ENCODE results near the gene KCNB1. TPM values are rescaled to one million over a fixed set of nuclear protein-coding genes. Genes with fewer than 3 reads are reported as not detected.

Gene KCNB1
- total and polyA plus RNA-seq, 2 donors = 3.5 to 7.6 TPM

DNA sequence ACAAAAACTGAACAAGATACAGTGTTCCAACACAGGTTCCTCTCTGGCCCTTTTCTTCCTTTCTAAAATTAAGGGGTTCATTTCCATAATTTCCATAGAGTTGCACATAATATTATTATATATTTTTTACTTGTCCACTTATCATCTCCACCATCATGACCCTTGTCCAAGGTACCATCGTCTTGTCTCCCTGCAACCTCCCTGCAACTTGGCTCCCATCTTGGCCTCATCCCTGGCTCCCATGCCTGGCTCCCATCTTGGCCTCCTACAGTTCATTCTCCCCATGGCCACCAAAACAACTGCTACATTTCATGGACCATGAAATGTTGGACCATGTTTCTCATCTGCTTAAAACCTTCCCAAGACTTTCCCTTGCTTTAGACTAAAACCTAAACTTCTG, 3.1 kb upstream of the KCNB1 start:
- no peak overlapping the region for H3K4me3 ChIP-seq (ENCODE audit: low read depth, low read length)
- 85% methylated on average over 1 of the region's 1 CpG for WGBS
- no peaks in the 10 kb centered on the region for H3K4me1 ChIP-seq (ENCODE audit: insufficient read depth)
- H3K36me3 ChIP-seq (ENCODE audit: insufficient read depth) = no peaks in the 10 kb centered on the region
- no peak for DNase-seq (ENCODE audit: extremely low spot score)
- H3K27ac ChIP-seq (ENCODE audit: low read depth) = no peak overlapping the region

DNA sequence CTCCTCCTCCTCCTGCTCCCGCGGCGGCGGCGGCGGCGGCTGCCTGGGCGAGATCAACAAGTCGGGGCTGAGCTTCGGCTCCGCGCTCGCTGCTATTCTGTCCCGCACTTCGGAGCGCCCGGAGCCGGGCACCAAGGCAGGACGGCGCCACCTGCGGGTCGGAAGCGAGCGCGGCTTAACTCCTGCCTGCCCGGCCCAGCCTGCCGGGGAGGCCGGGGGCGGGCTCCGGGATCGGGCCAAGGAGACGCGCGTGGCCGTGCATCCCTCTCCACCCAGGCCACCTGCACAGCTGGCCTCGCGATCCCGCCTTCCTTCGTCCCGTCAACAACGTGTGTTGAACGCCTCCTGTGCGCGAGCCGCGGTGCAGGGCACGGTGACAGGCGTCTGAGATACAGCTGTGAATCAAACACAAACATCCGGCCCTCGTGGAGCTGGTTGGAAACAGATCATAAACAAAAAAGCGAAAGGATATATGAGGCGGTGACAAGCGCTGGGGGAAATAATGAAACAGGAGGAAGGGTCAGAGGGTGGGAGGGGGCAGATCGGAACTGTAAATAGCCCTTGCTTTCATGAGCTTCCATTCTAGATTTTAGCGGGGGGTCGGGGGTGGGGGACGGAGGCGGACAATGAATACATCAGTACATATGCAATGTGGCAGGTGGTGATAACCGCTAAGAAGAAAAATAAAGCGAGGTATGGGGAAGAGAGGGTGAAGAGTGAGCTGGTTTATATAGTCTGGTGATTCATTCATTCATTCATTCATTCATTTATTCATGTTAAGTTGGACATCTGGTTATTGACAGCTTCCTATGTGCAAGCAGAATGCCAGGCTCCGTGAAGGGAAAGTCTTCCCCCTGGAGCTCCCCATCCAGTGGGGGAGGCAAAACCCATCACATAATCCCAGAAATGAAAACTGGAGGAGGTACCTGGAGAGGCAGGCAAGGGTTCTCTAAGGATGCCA, 2.0 kb upstream of the KCNB1 start:
- peak overlapping the region; percentile 52 for H3K4me3 ChIP-seq (ENCODE audit: low read depth, low read length)
- peak; percentile 29 for DNase-seq (ENCODE audit: extremely low spot score)
- H3K36me3 ChIP-seq (ENCODE audit: insufficient read depth) = no peaks in the 10 kb centered on the region
- H3K4me1 ChIP-seq (ENCODE audit: insufficient read depth) = no peaks in the 10 kb centered on the region
- WGBS = 1% methylated on average over 61 of the region's 61 CpGs
- H3K27ac ChIP-seq (ENCODE audit: low read depth) = no peak overlapping the region

GRCh38 chr20:49483696-49484123, 1.2 kb upstream of the KCNB1 start:
- peak overlapping the region; percentile 52 for H3K4me3 ChIP-seq (ENCODE audit: low read depth, low read length)
- no peak for DNase-seq (ENCODE audit: extremely low spot score)
- WGBS = 2% methylated on average over 44 of the region's 44 CpGs
- no peak overlapping the region for H3K27ac ChIP-seq (ENCODE audit: low read depth)
- H3K36me3 ChIP-seq (ENCODE audit: insufficient read depth) = no peaks in the 10 kb centered on the region
- H3K4me1 ChIP-seq (ENCODE audit: insufficient read depth) = no peaks in the 10 kb centered on the region

DNA sequence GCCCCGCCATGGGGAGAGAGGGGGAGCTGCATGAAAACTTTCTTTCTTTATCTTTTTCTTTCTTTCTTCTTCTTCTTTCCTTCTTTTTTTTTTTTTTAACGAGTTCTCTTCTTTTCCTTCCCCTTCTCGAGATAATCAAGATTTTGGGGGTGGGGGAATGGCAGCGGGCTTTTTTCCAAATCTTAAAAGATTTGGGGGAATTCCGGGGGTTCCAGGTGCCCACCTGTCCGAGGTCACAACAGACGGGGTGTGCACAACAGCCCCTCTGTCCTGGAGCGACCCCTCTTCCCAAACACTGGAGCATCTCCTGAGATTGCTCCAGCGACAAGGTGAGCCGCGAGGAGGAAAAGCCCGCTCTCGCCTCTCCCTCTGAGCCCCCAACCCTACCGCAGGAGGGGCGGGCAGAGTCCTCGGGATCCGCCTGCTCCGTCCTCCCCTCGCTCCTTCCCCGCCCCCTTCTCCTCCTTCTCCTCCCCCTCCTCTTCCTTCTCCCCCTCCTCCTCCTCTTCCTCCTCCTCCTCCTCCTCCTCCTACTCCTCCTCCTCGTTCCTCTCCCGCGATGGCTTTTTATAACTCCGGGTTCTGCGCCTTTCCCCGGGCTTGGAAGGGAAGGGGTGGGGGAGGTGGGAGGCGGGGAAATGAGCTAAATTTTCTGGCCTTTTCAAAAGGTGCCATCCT, 689 bp upstream of the KCNB1 start:
- WGBS = 2% methylated on average over 25 of the region's 27 CpGs

GRCh38 chr20:49482173-49482572, 295 bp downstream of the KCNB1 start:
- 55% methylated on average over 46 of the region's 46 CpGs for WGBS
- Histone ChIP-seq H3K36me3 (ENCODE audit: insufficient read depth) (no peaks in the 10 kb centered on the region), H3K4me1 (ENCODE audit: insufficient read depth) (no peaks in the 10 kb centered on the region), H3K4me3 (ENCODE audit: low read depth, low read length) (no peak overlapping the region), H3K27ac (ENCODE audit: low read depth) (no peak overlapping the region)
- DNase-seq (ENCODE audit: extremely low spot score) = no peak

More for the DNA sequence above, 689 bp upstream of the KCNB1 start:
- no peak for DNase-seq (ENCODE audit: extremely low spot score)
- peak overlapping the region; percentile 52 for H3K4me3 ChIP-seq (ENCODE audit: low read depth, low read length)
- H3K27ac ChIP-seq (ENCODE audit: low read depth) = no peak overlapping the region
- no peaks in the 10 kb centered on the region for H3K36me3 ChIP-seq (ENCODE audit: insufficient read depth)
- no peaks in the 10 kb centered on the region for H3K4me1 ChIP-seq (ENCODE audit: insufficient read depth)

GRCh38 chr20:49481116-49481515, 1.4 kb downstream of the KCNB1 start:
- H3K27ac ChIP-seq (ENCODE audit: low read depth) = no peak overlapping the region
- H3K4me3 ChIP-seq (ENCODE audit: low read depth, low read length) = no peak overlapping the region
- WGBS = 74% methylated on average over 3 of the region's 3 CpGs
- H3K4me1 ChIP-seq (ENCODE audit: insufficient read depth) = no peaks in the 10 kb centered on the region
- DNase-seq (ENCODE audit: extremely low spot score) = no peak
- H3K36me3 ChIP-seq (ENCODE audit: insufficient read depth) = no peaks in the 10 kb centered on the region

DNA sequence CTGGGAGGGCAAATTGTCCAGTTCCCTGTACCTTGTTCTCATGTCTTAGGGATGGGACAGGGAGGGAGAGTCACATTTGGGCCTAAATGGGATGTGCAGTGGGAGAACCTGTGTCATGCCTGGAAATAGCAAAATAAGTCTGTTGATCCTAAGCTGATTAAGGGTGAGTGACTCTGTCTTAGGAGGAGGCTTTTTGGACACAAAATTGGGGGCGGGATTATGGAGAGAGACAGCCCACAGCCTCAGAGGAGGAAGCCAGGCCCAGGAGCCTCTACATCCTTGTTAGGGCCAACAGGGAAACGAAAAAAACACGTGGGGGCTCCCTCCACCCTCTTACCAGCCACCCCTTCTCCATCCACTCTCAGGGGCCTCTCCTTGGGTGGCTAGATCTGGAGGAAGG, 2.2 kb downstream of the KCNB1 start:
- no peaks in the 10 kb centered on the region for H3K4me1 ChIP-seq (ENCODE audit: insufficient read depth)
- DNase-seq (ENCODE audit: extremely low spot score) = no peak
- H3K27ac ChIP-seq (ENCODE audit: low read depth) = no peak overlapping the region
- no peaks in the 10 kb centered on the region for H3K36me3 ChIP-seq (ENCODE audit: insufficient read depth)
- H3K4me3 ChIP-seq (ENCODE audit: low read depth, low read length) = no peak overlapping the region
- WGBS = 58% methylated on average over 3 of the region's 3 CpGs

DNA sequence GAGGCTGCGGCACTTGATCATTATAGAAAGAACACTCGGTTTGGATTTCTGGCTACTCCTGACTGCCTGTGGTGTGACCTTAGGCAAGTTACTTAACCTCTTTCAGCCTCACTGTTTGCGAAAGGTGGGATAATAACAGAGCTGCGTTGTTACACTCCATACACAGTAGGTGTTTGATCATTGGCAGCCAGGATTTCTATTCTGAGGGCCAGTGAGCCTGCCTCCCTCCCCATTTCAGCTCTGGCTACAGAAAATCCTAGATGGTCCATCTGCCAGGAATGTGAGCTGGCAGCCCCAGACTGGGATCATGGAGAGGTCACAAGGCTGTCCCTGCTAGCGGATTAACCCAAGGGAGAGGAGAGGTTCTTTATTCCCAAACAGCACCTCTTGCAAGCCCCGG, 2.7 kb downstream of the KCNB1 start:
- Histone ChIP-seq H3K27ac (ENCODE audit: low read depth) (no peak overlapping the region), H3K4me3 (ENCODE audit: low read depth, low read length) (no peak overlapping the region), H3K4me1 (ENCODE audit: insufficient read depth) (no peaks in the 10 kb centered on the region), H3K36me3 (ENCODE audit: insufficient read depth) (no peaks in the 10 kb centered on the region)
- WGBS = 51% methylated on average over 6 of the region's 6 CpGs
- no peak for DNase-seq (ENCODE audit: extremely low spot score)

DNA sequence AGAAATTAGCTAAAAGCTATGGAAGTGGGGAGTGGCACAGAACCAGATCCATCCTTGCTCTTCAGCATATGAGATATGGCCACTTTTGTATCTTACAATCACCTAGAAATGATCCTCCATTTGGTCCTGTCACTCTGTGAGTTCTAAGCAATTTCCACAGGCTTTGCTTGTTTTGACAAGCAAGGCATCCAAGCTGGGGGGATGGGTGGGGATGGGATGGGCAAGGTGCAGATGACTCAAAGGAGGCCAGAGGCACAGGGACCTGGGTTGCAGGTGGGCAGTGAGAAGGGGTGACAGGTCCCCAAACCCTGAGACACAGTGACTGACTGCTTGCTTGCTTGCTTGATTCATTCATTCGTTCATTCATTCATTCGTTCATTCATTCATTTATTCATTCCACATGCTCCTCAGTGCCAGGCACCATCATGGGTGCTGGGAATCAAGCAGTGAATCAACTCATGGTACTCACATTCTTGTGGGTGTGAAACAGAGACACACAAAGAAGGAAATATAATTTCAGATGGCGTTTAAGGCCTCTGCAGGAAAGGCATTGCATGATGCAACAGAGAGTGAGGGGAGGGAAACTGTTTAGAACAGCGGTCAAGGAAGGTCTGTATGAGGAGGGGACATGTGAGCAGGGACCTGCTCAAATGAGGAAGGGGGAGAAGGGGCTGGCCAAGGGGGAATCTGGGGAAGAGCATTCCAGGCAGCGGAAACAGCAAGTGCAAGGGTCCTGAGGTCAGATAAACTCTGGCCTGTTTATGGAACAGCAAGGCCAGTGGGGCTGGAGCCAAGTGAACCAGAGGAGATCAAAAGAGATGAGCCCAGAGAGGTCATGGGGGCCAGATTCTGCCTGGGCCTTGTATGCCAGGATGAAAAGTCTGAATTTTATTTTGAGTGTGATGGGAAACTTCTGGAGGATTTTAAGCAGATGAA, 3.4 kb downstream of the KCNB1 start:
- Histone ChIP-seq H3K4me3 (ENCODE audit: low read depth, low read length) (no peak overlapping the region), H3K27ac (ENCODE audit: low read depth) (no peak overlapping the region), H3K4me1 (ENCODE audit: insufficient read depth) (no peaks in the 10 kb centered on the region), H3K36me3 (ENCODE audit: insufficient read depth) (no peaks in the 10 kb centered on the region)
- DNase-seq (ENCODE audit: extremely low spot score) = no peak
- 83% methylated on average over 5 of the region's 5 CpGs for WGBS

GRCh38 chr20:49478266-49478665, 4.2 kb downstream of the KCNB1 start:
- 76% methylated on average over 7 of the region's 7 CpGs for WGBS
- DNase-seq (ENCODE audit: extremely low spot score) = no peak
- Histone ChIP-seq H3K4me1 (ENCODE audit: insufficient read depth) (no peaks in the 10 kb centered on the region), H3K36me3 (ENCODE audit: insufficient read depth) (no peaks in the 10 kb centered on the region), H3K4me3 (ENCODE audit: low read depth, low read length) (no peak overlapping the region), H3K27ac (ENCODE audit: low read depth) (no peak overlapping the region)

GRCh38 chr20:49477200-49477599, 5.3 kb downstream of the KCNB1 start:
- Histone ChIP-seq H3K4me3 (ENCODE audit: low read depth, low read length) (no peak overlapping the region), H3K36me3 (ENCODE audit: insufficient read depth) (no peaks in the 10 kb centered on the region), H3K4me1 (ENCODE audit: insufficient read depth) (no peaks in the 10 kb centered on the region), H3K27ac (ENCODE audit: low read depth) (no peak overlapping the region)
- WGBS = 76% methylated on average over 3 of the region's 3 CpGs
- DNase-seq (ENCODE audit: extremely low spot score) = no peak

- Histone ChIP-seq H3K36me3 (ENCODE audit: insufficient read depth) (no peaks in the 10 kb centered on the region), H3K27ac (ENCODE audit: low read depth) (no peak overlapping the region), H3K4me3 (ENCODE audit: low read depth, low read length) (no peak overlapping the region), H3K4me1 (ENCODE audit: insufficient read depth) (no peaks in the 10 kb centered on the region)
- WGBS = 57% methylated on average over 7 of the region's 7 CpGs
- DNase-seq (ENCODE audit: extremely low spot score) = no peak
Observed at GRCh38 chr20:49476016-49476355, 6.5 kb downstream of the KCNB1 start.

DNA sequence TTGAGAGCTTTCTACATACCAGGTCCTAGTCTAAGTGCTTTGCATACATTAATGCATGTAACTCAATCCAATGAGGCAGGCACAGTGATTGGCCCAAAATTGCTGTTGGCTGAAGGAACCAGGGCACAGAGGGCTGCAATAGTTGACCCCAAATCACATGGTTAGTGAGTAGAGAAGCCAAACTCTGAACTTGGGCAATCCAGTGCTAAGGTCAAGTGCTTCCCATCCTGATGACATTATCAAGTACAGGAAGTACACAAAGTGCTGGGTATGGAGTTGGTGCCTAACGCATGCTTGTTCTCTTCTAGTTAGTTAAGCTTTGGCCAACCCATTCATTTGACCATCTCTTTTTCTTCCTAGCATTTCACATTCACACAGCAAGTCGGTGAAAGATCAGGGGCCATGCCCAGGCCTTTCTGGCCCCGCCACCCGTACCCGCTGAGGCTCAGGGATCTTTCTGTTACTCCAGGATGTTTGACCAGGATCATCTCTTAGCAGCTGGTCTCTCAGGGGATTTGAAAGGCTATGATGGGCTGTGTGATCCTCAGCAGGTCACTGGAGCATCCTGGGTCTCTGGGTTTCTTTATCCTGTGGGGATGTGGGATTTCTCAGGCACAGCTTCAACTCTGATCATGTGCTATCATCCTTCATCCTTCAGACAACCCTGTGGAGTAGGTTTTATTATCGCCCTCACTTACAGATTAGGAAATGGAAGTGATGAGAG, 7.0 kb downstream of the KCNB1 start:
- no peaks in the 10 kb centered on the region for H3K4me1 ChIP-seq (ENCODE audit: insufficient read depth)
- no peak overlapping the region for H3K4me3 ChIP-seq (ENCODE audit: low read depth, low read length)
- H3K27ac ChIP-seq (ENCODE audit: low read depth) = no peak overlapping the region
- WGBS = 89% methylated on average over 6 of the region's 6 CpGs
- DNase-seq (ENCODE audit: extremely low spot score) = no peak
- no peaks in the 10 kb centered on the region for H3K36me3 ChIP-seq (ENCODE audit: insufficient read depth)
